Panc1 (cell line): ENCODE results near the gene BAZ2B. TPM values are rescaled to one million over a fixed set of nuclear protein-coding genes. Genes with fewer than 3 reads are reported as not detected.

Source experiments
- ATAC-seq: fragments of 200-7000 bp; cut with Tn5 transposase; 2 replicates; pipeline ENCODE4 v1.9.1; 2020; ENCODE audit warnings: mild to moderate bottlenecking, moderate library complexity
- BruUV-seq: library from RNA; stranded (reverse); fragments of 400-500 nt; replicated peaks from 2 replicates; lab custom pipeline; 2021; lab: Mats Ljungman, UMichigan
- CTCF ChIA-PET: fragments of 300-600 bp; sonication (Branson Sonifier 250); formaldehyde crosslinking; loops from one replicate; lab custom pipeline; 2022; ENCODE audit warnings: antibody characterized with exemption; lab: Charles Lee
- POLR2A ChIA-PET: fragments of 300-600 bp; sonication (Branson Sonifier 250); formaldehyde crosslinking; loops from one replicate; lab custom pipeline; 2022; ENCODE audit warnings: antibody characterized with exemption; lab: Charles Lee
- DNase-seq: peaks from one replicate; pipeline ENCODE4 v3.0.0-alpha.2; 2010; ENCODE audit warnings: low read depth, low spot score
- H3K27ac ChIP-seq: 2 replicates; pipeline ENCODE4 v1.5.1; 2011; ENCODE audit warnings: mild to moderate bottlenecking, low read length, inconsistent platforms
- H3K27me3 ChIP-seq: fragments of 200-500 bp; sonication (Bioruptor generic); 2 replicates; pipeline ENCODE4 v1.6.0; 2014; ENCODE audit warnings: low read length, inconsistent platforms; ENCODE audit not compliant: control insufficient read depth, insufficient read depth
- H3K36me3 ChIP-seq: fragments of 200-500 bp; sonication (Bioruptor generic); 2 replicates; pipeline ENCODE4 v1.5.1; 2014; ENCODE audit warnings: inconsistent platforms, mild to moderate bottlenecking, low read length, moderate library complexity; ENCODE audit not compliant: control insufficient read depth, insufficient read depth
- H3K4me1 ChIP-seq: 2 replicates; pipeline ENCODE4 v1.5.1; 2011; ENCODE audit warnings: inconsistent platforms, mild to moderate bottlenecking, low read length, moderate library complexity; ENCODE audit not compliant: control insufficient read depth, insufficient read depth
- H3K4me3 ChIP-seq, 2 experiments: 2 replicates each; pipeline ENCODE4 v1.5.1; 2011 to 2012; ENCODE audit warnings: low read depth in 2 of 2, low read length in 2 of 2, mild to moderate bottlenecking in 2 of 2, inconsistent platforms in 1 of 2, moderate library complexity in 1 of 2
- H3K9me3 ChIP-seq: fragments of 200-500 bp; sonication (Bioruptor generic); 2 replicates; pipeline ENCODE4 v1.5.1; 2014; ENCODE audit warnings: low read depth, mild to moderate bottlenecking, inconsistent platforms, low read length, moderate library complexity; ENCODE audit not compliant: control insufficient read depth, insufficient read depth
- CTCF ChIP-seq: fragments of 450-650 bp; IDR thresholded peaks from 2 replicates; pipeline ENCODE4 v1.5.1; 2017; ENCODE audit warnings: mild to moderate bottlenecking
- POLR2AphosphoS5 ChIP-seq: IDR thresholded peaks from 2 replicates; pipeline ENCODE4 v1.6.1; 2012; ENCODE audit warnings: mild to moderate bottlenecking, low read depth, low read length, moderate library complexity
- REST ChIP-seq, 2 experiments: IDR thresholded peaks; 2 replicates each; pipeline ENCODE4 v1.6.1; 2011 to 2012; ENCODE audit warnings: low read depth in 2 of 2, control low read depth in 1 of 2, low read length in 1 of 2, mild to moderate bottlenecking in 1 of 2, moderate library complexity in 1 of 2; ENCODE audit not compliant: insufficient read depth in 1 of 2
- SIN3A ChIP-seq: IDR thresholded peaks from 2 replicates; pipeline ENCODE4 v1.6.1; 2012; ENCODE audit warnings: low read depth, mild to moderate bottlenecking, low read length, moderate library complexity, borderline replicate concordance; ENCODE audit not compliant: insufficient read depth
- TCF7L2 ChIP-seq: IDR thresholded peaks from 2 replicates; pipeline ENCODE4 v1.6.1; 2011; ENCODE audit warnings: mild to moderate bottlenecking, low read depth, low read length, inconsistent platforms
- in situ Hi-C: cut with HindIII; loops from 2 replicates; pipeline ENCODE4 v1.10.0; 2016; ENCODE audit warnings: low sequenced_read_pairs, low pct_unique_long_range_greater_than_20kb
- intact Hi-C: fragments of 100-400 bp; cut with micrococcal nuclease; formaldehyde crosslinking; loops from one replicate; pipeline ENCODE4 v1.10.0; 2022; ENCODE audit not compliant: unreplicated experiment
- total RNA-seq: library from RNA; stranded (reverse); gene quantifications from one replicate; pipeline ENCODE4 v1.2.1, GENCODE V29; 2021; ENCODE audit not compliant: unreplicated experiment

The BAZ2B gene
- total RNA-seq, 1 experiment from 2014 or later, result 38.6 TPM

GRCh38 chr2:159648643-159649042 lies 32.3 kb upstream of the BAZ2B start:
- Histone ChIP-seq H3K4me3 (no peak overlapping the region), H3K27ac (no peak overlapping the region), H3K36me3 (no peaks in the 10 kb centered on the region), H3K9me3 (no peaks in the 10 kb centered on the region), H3K27me3 (no peaks in the 10 kb centered on the region), H3K4me1 (no peaks in the 10 kb centered on the region)
- ChIA-PET POLR2A (no interaction called here), CTCF (no interaction called here)
- ATAC-seq (no peak), DNase-seq (no peak)
- intact Hi-C loops (no loop called here), in situ Hi-C loops (no loop called here)
- no peak for TF ChIP-seq POLR2AphosphoS5
- no peak for TF ChIP-seq SIN3A
- no peak for TF ChIP-seq TCF7L2
- no TSS peak for BruUV-seq

GRCh38 chr2:159647667-159648066 lies 31.3 kb upstream of the BAZ2B start:
- in situ Hi-C loops (no loop called here), intact Hi-C loops (no loop called here)
- no TSS peak for BruUV-seq
- ATAC-seq, result no peak
- POLR2A ChIA-PET, result no interaction called here
- no peaks in the 10 kb centered on the region for H3K4me1 ChIP-seq
- no peak overlapping the region for H3K27ac ChIP-seq
- H3K36me3 ChIP-seq, result no peaks in the 10 kb centered on the region
- DNase-seq, result no peak
- no peaks in the 10 kb centered on the region for H3K9me3 ChIP-seq
- CTCF ChIA-PET, result no interaction called here
- TF ChIP-seq CTCF (no peak), TCF7L2 (no peak), POLR2AphosphoS5 (no peak), REST (IDR thresholded peaks at IDR 0.05; ENCODE audit: insufficient read depth in 1 of 2, low read depth in 2 of 2, low read length in 1 of 2) (no peak), SIN3A (no peak)
- H3K4me3 ChIP-seq, result no peak overlapping the region
- H3K27me3 ChIP-seq, result no peaks in the 10 kb centered on the region

- intact Hi-C loops, result no loop called here
- Histone ChIP-seq H3K27ac (no peak overlapping the region), H3K4me3 (no peak overlapping the region), H3K36me3 (no peaks in the 10 kb centered on the region), H3K9me3 (no peaks in the 10 kb centered on the region), H3K4me1 (no peaks in the 10 kb centered on the region), H3K27me3 (no peaks in the 10 kb centered on the region)
- TF ChIP-seq SIN3A, result no peak
- TF ChIP-seq TCF7L2, result no peak
- TF ChIP-seq POLR2AphosphoS5, result no peak
- TF ChIP-seq REST (IDR thresholded peaks at IDR 0.05; ENCODE audit: insufficient read depth in 1 of 2, low read depth in 2 of 2, low read length in 1 of 2), result no peak
- no peak for TF ChIP-seq CTCF
- ATAC-seq (no peak), DNase-seq (no peak)
- no TSS peak for BruUV-seq
- ChIA-PET CTCF (no interaction called here), POLR2A (no interaction called here)
- in situ Hi-C loops, result no loop called here
These were observed 23.8 kb upstream of the BAZ2B start for GRCh38 chr2:159640176-159640575.
